DMS114 treated with DMSO at 0.1 percent for 48 hours (cell line): Measurements from ENCODE around the gene HSPB6.

Experiments used
- DNase-seq: peaks from one replicate; lab custom pipeline; 2025; ENCODE audit not compliant: unreplicated experiment; lab: John Stamatoyannopoulos, UW

Gene HSPB6

GRCh38 chr19:35717665-35718344 lies 39.0 kb downstream of the HSPB6 start, which contains the start of gene KMT2B:
KMT2B (plus strand) TSS chr19:35718003; CDS start chr19:35718019, 16 bp downstream.
- DNase-seq, result peak; percentile 91

GRCh38 chr19:35716801-35717664 lies 39.8 kb downstream of the HSPB6 start:
- peak; percentile 65 for DNase-seq

GRCh38 chr19:35715981-35716800 lies 40.6 kb downstream of the HSPB6 start:
- no peak for DNase-seq

GRCh38 chr19:35715355-35715809 lies 41.4 kb downstream of the HSPB6 start:
- DNase-seq, result no peak

- DNase-seq, result no peak
These were observed 42.1 kb downstream of the HSPB6 start for GRCh38 chr19:35714601-35715354.

- no peak for DNase-seq
These were observed 42.8 kb downstream of the HSPB6 start for GRCh38 chr19:35713904-35714495.

- DNase-seq, result no peak
These were observed 43.4 kb downstream of the HSPB6 start for GRCh38 chr19:35713506-35713850.

GRCh38 chr19:35712567-35713505 lies 44.0 kb downstream of the HSPB6 start:
- DNase-seq, result no peak

GRCh38 chr19:35710784-35711723 lies 45.8 kb downstream of the HSPB6 start:
- DNase-seq, result no peak

- DNase-seq, result no peak
These were observed 48.4 kb downstream of the HSPB6 start for GRCh38 chr19:35708391-35708790.
